Measurements from ENCODE around the gene PSEN2. TPM values are rescaled to one million over a fixed set of nuclear protein-coding genes. Genes with fewer than 3 reads are reported as not detected.

Gene PSEN2
- total and polyA plus RNA-seq, 2 of the 8 experiments (the other 6 are each of a cell fraction or from before 2014, with no cell fraction given) = 22.9 to 29.0 TPM

- 0 out of 2 replicates have a peak, but pooled peaks have one; percentile 45 for TF ChIP-seq ATF2 (IDR thresholded peaks at IDR 0.05; ENCODE audit: low read length)
- peak; percentile 91 to 96 (median 94) for TF ChIP-seq CTCF (IDR thresholded peaks at IDR 0.05; ENCODE audit: control extremely low read depth in 1 of 3, insufficient read depth in 1 of 3, low read depth in 1 of 3, low read length in 3 of 3)
- no peak for TF ChIP-seq SAP30 (IDR thresholded peaks at IDR 0.05; ENCODE audit: insufficient read depth, insufficient replicate concordance, low read length)
- peak; percentile 45; the same call in 1 of the 2 replicates for TF ChIP-seq GABPA (IDR thresholded peaks at IDR 0.05; ENCODE audit: borderline replicate concordance, insufficient read depth, low read length)
Measured at GRCh38 chr1:226827968-226828513, 42.4 kb upstream of the PSEN2 start (continued).
